A673 (cell line): ENCODE results near the gene BMP3. TPM values are rescaled to one million over a fixed set of nuclear protein-coding genes. Genes with fewer than 3 reads are reported as not detected.

Source experiments
- BruUV-seq: library from RNA; stranded (reverse); fragments of 400-500 nt; replicated peaks from 2 replicates; lab custom pipeline; 2021; lab: Mats Ljungman, UMichigan
- CTCF ChIA-PET: fragments of 300-600 bp; sonication (Branson Sonifier 250); formaldehyde crosslinking; loops from one replicate; lab custom pipeline; 2022; ENCODE audit warnings: antibody characterized with exemption; lab: Charles Lee
- POLR2A ChIA-PET: fragments of 300-600 bp; sonication (Branson Sonifier 250); formaldehyde crosslinking; loops from one replicate; lab custom pipeline; 2022; ENCODE audit warnings: antibody characterized with exemption; ENCODE audit not compliant: low non-redundant PET; lab: Charles Lee
- DNase-seq: peaks from one replicate; pipeline ENCODE4 v3.0.0-alpha.2; 2015; ENCODE audit warnings: low spot score
- H3K27ac ChIP-seq: fragments of 200-600 bp; sonication (generic); 2 replicates; pipeline ENCODE4 v1.5.1; 2016; ENCODE audit warnings: mixed run types, low read depth, mild to moderate bottlenecking, mixed read lengths, antibody characterized with exemption, low read length; ENCODE audit not compliant: poor library complexity, severe bottlenecking
- H3K27me3 ChIP-seq: fragments of 200-600 bp; sonication (generic); replicated peaks from 2 replicates; pipeline ENCODE4 v1.6.1; 2017; ENCODE audit warnings: mixed run types, low read depth, mild to moderate bottlenecking, mixed read lengths, antibody characterized with exemption, low read length; ENCODE audit not compliant: insufficient read depth, poor library complexity
- H3K36me3 ChIP-seq: fragments of 200-600 bp; sonication (generic); 2 replicates; pipeline ENCODE4 v1.6.1; 2016; ENCODE audit warnings: mixed run types, mild to moderate bottlenecking, mixed read lengths, antibody characterized with exemption, low read length; ENCODE audit not compliant: insufficient read depth, poor library complexity, severe bottlenecking
- H3K4me1 ChIP-seq: fragments of 200-600 bp; sonication (generic); 2 replicates; pipeline ENCODE4 v1.6.1; 2017; ENCODE audit warnings: mixed run types, mild to moderate bottlenecking, mixed read lengths, antibody characterized with exemption, low read length; ENCODE audit not compliant: insufficient read depth, poor library complexity, severe bottlenecking
- H3K4me3 ChIP-seq: fragments of 200-600 bp; sonication (generic); 2 replicates; pipeline ENCODE4 v1.5.1; 2016; ENCODE audit warnings: low read depth, mixed run types, mild to moderate bottlenecking, mixed read lengths, low read length; ENCODE audit not compliant: poor library complexity, severe bottlenecking
- H3K9me3 ChIP-seq: fragments of 200-600 bp; sonication (generic); 2 replicates; pipeline ENCODE4 v1.6.1; 2016; ENCODE audit warnings: mixed run types, low read depth, mild to moderate bottlenecking, mixed read lengths, antibody characterized with exemption, low read length; ENCODE audit not compliant: poor library complexity, severe bottlenecking
- CTCF ChIP-seq: fragments of 300-800, 200-600 bp; sonication (generic); conservative IDR thresholded peaks from 2 replicates; pipeline ENCODE4 v1.5.1; 2017; ENCODE audit warnings: low read depth, mild to moderate bottlenecking, antibody characterized with exemption, low read length, moderate library complexity, mixed read lengths
- EZH2 ChIP-seq: fragments of 200-600 bp; sonication (generic); IDR thresholded peaks from 2 replicates; pipeline ENCODE4 v1.6.1; 2017; ENCODE audit warnings: borderline replicate concordance, low read depth, mild to moderate bottlenecking, mixed read lengths, antibody characterized with exemption, low read length; ENCODE audit not compliant: poor library complexity, severe bottlenecking
- intact Hi-C: fragments of 100-400 bp; cut with micrococcal nuclease; formaldehyde crosslinking; loops from one replicate; pipeline ENCODE4 v1.10.0; 2022; ENCODE audit not compliant: unreplicated experiment
- total RNA-seq: library from RNA; stranded (reverse); gene quantifications from 2 replicates; pipeline ENCODE4 v1.2.3, GENCODE V29; 2021

Gene BMP3
- total RNA-seq, 1 experiment from 2014 or later: not detected

- no TSS peak for BruUV-seq
- DNase-seq: peak; percentile 16
- TF ChIP-seq CTCF (peak; percentile 53), EZH2 (no peak)
- Histone ChIP-seq H3K27ac (no peak overlapping the region), H3K4me1 (no peaks in the 10 kb centered on the region), H3K4me3 (no peak overlapping the region), H3K27me3 (peaks cover 19% of the 10 kb centered on the region), H3K9me3 (no peaks in the 10 kb centered on the region), H3K36me3 (no peaks in the 10 kb centered on the region)
- CTCF ChIA-PET: interaction anchor here (0.6 kb wide), 1 partner anchor 500 kb away, joined by 3 read pairs; no protein-coding TSS in a partner anchor
- POLR2A ChIA-PET: no interaction called here
- intact Hi-C loops: loop anchor here (2.0 kb wide), 1 partner anchor 421 kb away; no protein-coding TSS in a partner anchor
These were observed 9.6 kb downstream of the BMP3 start for GRCh38 chr4:81040012-81040659.

- CTCF ChIA-PET: no interaction called here
- no TSS peak for BruUV-seq
These were observed 12.3 kb downstream of the BMP3 start for GRCh38 chr4:81042578-81043365.

GRCh38 chr4:81049330-81049729 is 18.8 kb downstream of the BMP3 start:
- TF ChIP-seq CTCF (no peak), EZH2 (no peak)
- Histone ChIP-seq H3K36me3 (no peaks in the 10 kb centered on the region), H3K9me3 (no peaks in the 10 kb centered on the region), H3K27me3 (no peaks in the 10 kb centered on the region), H3K4me3 (no peak overlapping the region), H3K4me1 (no peaks in the 10 kb centered on the region), H3K27ac (no peak overlapping the region)
- no TSS peak for BruUV-seq
- POLR2A ChIA-PET: no interaction called here
- CTCF ChIA-PET: no interaction called here
- no peak for DNase-seq
- intact Hi-C loops: no loop called here

More at GRCh38 chr4:81042578-81043365, 12.3 kb downstream of the BMP3 start:
- Histone ChIP-seq H3K27ac (no peak overlapping the region), H3K9me3 (no peaks in the 10 kb centered on the region), H3K27me3 (peaks cover 14% of the 10 kb centered on the region), H3K4me3 (no peak overlapping the region), H3K4me1 (no peaks in the 10 kb centered on the region), H3K36me3 (no peaks in the 10 kb centered on the region)
- POLR2A ChIA-PET: no interaction called here
- no peak for TF ChIP-seq CTCF
- no peak for TF ChIP-seq EZH2
- intact Hi-C loops: no loop called here
- DNase-seq: no peak
